Measurements from ENCODE around the gene CENPB.

The CENPB gene

GRCh38 chr20:3744806-3745685 lies 41.5 kb downstream of the CENPB start:
- peak; percentile 87 for DNase-seq

DNA sequence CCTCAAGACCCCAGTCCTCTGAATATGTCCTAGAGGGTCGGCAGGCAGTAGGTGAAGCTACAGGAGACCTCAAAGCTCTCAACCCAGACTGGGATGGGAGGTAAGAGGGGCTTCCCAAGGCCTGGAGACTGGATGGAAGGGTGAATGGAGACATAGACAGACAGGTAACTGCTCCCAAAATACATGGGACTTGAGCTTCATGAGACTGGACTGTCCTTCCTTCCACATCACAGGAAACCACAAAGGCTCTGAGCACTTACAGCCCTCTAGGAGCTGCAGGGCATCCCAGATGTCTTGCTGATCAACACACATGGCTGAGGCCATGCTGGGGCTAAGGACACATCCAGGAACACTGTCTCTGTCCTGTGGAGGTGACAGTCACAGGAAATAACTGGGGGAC lies 42.5 kb downstream of the CENPB start:
- DNase-seq = no peak

- no peak for DNase-seq
Observed at GRCh38 chr20:3743251-3743650, 43.3 kb downstream of the CENPB start.

- no peak for DNase-seq
Observed at GRCh38 chr20:3741836-3742458, 44.6 kb downstream of the CENPB start.

- DNase-seq = no peak
Observed at GRCh38 chr20:3740615-3741301, 45.8 kb downstream of the CENPB start.

DNA sequence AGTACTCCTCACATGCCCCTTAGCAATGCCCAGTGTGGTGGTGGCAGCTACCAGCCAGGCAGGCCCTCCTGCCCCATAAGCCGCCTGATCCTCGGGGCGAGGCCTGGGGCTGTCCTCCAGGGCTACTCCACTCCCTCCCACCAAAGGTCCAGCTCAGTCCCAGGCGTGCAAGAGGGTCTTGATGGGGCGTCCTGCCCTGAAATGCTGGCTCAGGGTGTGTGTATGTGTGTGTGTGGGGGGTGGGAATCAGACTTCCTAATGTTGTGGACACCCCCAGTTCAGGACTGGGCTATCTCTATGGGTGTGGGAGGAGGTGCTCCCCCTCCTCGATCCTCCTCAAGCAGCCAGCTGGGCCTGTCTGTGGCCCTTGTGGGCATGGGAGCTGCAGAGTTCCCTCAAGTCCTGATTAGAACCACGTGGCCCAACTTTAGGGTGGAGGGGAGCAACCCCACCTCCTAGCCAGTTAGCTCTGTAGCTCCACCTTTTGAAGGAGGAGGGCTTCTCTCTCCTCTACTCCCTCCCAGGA lies 46.6 kb downstream of the CENPB start:
- DNase-seq = no peak

DNA sequence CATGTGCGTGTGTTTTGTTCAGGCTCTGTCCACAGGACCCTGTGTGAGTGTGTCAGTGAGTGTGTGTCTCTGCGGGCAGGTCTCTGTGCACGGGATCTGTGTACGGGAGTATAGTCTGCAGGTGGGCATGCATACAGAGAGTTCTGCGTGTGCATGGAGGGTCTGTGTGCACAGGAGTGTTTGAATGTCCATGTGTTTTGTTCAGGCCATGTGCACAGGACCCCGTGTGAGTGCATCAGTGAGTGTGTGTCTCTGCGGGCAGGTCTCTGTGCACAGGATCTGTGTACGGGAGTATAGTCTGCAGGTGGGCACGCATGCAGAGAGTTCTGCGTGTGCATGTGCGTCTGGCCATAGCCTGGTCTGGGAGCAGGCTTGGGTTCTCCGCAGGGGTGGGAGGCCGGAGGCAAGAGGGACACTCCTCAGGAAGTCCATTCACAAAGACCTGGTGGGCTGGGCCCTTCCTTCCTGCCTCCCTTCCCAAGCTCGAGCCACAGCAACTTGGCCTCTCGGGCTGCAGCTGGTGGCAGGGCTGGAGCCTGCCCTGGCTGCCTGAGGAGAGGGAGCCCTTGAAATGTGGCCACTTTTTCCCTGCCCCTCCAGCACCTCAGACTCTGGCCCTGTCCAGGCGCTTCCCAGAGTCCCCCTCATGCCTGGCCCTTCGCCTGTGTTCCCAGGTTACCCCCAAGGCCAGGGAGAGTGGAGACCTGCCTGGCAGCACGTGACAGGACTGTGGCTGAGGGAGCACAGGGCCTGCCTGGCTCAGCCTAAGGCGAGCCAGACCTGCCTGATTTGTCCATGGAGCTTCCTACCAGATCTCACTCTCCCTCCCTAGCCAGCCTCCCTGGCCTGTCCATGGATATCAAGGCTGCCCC lies 47.2 kb downstream of the CENPB start:
- DNase-seq = no peak

DNA sequence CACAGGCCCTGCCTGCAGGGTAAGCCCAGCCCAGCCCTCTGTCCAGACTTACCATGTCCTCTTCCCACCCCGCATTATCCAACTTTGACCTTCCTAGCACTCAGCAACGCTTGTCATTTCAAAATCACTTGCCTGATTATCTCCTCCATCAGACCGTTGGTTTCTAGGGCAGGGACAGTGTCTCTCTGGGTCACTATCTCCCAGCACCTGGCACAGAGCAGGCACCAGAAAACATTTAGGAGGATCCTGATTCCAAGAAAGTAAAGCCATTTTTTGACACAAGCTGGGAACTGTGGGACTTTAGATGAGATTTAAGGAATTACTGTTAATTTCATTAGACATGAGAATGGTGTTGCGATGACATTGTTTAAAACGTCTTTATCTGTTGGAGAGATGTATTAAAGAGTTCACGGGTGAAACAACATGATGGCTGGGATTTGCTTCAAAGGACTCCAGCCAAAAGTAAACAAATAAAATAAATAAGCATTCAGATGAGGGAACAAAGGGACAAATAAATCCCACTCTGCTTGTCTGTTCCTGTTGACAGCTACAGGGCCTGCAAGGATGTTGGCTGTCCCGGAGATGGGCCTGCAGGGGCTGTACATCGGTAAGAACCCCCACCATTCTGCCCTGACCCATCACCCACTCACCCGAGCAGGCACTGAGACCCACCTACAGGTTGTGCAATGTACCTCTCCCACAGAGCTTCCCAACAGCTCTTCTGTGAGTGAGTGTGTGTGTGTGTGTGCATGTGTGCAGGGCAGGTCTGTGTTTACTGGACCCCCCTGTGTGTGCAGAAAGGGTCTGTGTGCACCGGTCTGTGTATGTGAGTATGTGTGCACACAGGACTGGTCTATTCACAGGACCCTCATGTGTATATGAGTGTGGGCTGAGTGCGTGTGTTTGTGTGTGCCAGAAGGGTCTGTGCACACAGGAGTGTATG lies 48.2 kb downstream of the CENPB start:
- no peak for DNase-seq

DNA sequence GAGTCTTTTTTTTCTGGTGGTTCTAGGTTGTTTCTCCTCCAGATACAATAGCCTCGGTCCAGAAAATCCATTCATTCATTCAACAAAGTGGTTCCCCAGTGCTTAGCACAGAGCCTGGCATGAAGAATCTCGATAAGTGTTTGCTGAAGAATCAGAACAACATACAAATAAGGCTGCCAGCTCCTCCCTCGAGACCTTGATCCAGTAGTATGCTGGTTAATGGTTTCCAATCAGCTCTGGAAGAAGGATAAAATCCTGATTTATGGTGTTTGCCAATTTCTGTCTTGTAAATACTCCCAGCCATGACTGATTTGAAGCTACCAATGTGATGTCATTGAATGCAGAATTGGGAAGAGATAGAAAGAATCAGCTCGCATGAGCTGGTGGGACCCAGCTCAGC lies 50.8 kb downstream of the CENPB start:
- no peak for DNase-seq

- no peak for DNase-seq
Observed at GRCh38 chr20:3734111-3734843, 52.3 kb downstream of the CENPB start.
